ENCODE results near the gene PCP2.

The PCP2 gene

DNA sequence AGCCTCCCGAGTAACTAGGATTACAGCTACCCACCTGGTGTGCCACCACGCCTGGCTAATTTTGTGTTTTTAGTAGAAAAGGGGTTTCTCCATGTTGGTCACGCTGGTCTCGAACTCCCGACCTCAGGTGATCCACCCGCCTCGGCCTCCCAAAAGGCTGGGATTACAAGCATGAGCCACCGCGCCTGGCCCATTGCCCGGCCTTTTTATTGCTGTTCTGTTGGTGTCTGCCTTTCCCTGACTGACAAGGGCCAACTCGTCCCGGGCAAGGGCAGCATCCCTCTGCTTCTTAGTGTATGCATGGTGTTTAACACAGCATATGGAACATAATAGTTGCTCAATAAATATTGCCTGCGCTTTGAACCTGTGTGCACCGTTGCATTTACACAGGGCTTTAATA, 29.1 kb upstream of the PCP2 start:
- H3K4me3 ChIP-seq (ENCODE audit: low read depth, low read length) = no peak overlapping the region
- in situ Hi-C loops (cut with HindIII; ENCODE audit: low sequenced_read_pairs) = no loop called here
- no peak for DNase-seq (ENCODE audit: low read depth)
- no peak for TF ChIP-seq CTCF (IDR thresholded peaks at IDR 0.05; ENCODE audit: low read depth, low read length, missing control alignments)

DNA sequence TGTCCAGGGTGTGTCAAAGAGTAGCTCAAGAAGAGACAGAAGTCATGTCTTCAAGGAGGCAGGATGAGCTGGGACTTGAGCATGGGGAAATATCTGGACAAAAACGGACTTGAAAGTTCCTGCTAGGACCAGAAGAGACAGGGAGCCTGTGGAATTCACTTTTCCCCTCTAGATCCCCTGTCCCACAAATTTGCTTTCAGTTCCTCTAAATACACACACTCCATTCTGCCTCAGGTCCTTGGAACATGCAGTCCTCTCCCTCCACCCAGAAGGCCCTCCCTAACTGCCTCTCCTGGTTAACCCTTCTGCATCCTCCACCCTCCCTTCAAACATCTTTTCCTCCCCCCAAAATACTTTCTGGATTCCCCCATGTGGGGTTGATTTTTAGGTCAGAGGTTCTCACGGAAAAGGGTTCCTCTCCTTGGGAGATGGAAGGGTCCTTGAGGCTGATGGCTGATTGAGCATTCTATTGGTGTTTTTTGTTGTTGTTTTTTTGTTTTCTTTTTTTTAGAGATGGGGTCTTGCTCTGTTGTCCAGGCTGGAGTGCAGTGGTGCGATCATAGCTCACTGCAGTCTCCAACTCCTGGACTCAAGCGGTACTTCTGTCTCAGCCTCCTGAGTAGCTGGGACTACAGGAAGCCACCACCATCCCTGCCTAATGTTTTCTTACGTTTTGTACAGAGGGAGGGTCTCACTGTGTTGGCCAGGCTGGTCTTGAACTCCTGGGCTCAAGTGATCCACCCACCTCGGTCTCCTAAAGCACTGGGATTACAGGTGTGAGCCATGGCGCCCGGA, 28.4 kb upstream of the PCP2 start:
- no peak for DNase-seq (ENCODE audit: low read depth)
- no peak for TF ChIP-seq CTCF (IDR thresholded peaks at IDR 0.05; ENCODE audit: low read depth, low read length, missing control alignments)
- no peak overlapping the region for H3K4me3 ChIP-seq (ENCODE audit: low read depth, low read length)
- in situ Hi-C loops (cut with HindIII; ENCODE audit: low sequenced_read_pairs) = no loop called here

GRCh38 chr19:7658219-7658686, 24.7 kb upstream of the PCP2 start:
- no peak for DNase-seq (ENCODE audit: low read depth)
- TF ChIP-seq CTCF (IDR thresholded peaks at IDR 0.05; ENCODE audit: low read depth, low read length, missing control alignments) = no peak
- no peak overlapping the region for H3K4me3 ChIP-seq (ENCODE audit: low read depth, low read length)
- in situ Hi-C loops (cut with HindIII; ENCODE audit: low sequenced_read_pairs) = no loop called here

GRCh38 chr19:7657131-7657751, 23.7 kb upstream of the PCP2 start:
- in situ Hi-C loops (cut with HindIII; ENCODE audit: low sequenced_read_pairs) = no loop called here
- H3K4me3 ChIP-seq (ENCODE audit: low read depth, low read length) = no peak overlapping the region
- TF ChIP-seq CTCF (IDR thresholded peaks at IDR 0.05; ENCODE audit: low read depth, low read length, missing control alignments) = no peak
- DNase-seq (ENCODE audit: low read depth) = no peak

DNA sequence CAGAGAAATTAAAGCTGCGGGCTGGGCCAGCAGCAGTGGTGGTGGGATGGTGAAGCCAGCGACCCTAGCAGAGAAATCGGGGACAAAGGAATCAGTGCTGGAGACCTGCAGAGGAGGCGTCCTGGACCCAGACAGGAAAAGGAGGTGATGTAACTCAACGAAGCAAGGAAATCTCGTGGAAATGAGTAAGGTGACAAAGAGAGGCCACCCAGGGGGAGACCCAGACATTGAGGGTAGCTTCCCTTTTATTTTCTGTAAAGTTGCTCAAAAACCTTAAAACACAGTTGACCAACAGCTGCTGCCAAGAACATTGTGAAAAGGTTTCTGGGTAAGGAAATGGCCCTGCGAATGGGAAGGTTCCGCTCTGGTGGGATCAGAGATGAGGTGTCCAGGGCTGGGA, 22.1 kb upstream of the PCP2 start:
- DNase-seq (ENCODE audit: low read depth) = no peak
- H3K4me3 ChIP-seq (ENCODE audit: low read depth, low read length) = no peak overlapping the region
- no peak for TF ChIP-seq CTCF (IDR thresholded peaks at IDR 0.05; ENCODE audit: low read depth, low read length, missing control alignments)
- in situ Hi-C loops (cut with HindIII; ENCODE audit: low sequenced_read_pairs) = no loop called here

DNA sequence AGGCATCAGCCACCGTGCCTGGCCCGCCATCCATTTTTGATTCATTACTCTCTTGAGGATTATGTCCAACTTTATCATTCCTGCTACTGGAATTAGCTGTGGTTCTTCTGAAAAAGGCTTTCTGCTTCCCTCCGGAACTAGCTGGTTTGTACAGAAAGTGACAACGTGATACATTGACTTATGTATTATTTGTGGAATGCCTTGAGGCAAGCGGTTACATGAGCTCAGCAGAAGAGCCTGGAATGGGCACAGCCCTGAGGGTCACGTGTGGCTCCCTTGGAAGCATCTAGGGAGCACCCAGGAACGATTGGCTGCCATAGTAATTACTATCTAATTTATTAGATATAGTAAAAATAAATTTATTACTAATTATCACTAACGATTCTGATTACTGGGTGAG, 20.9 kb upstream of the PCP2 start:
- no peak for DNase-seq (ENCODE audit: low read depth)
- H3K4me3 ChIP-seq (ENCODE audit: low read depth, low read length) = no peak overlapping the region
- no peak for TF ChIP-seq CTCF (IDR thresholded peaks at IDR 0.05; ENCODE audit: low read depth, low read length, missing control alignments)
- in situ Hi-C loops (cut with HindIII; ENCODE audit: low sequenced_read_pairs) = no loop called here

Data from astrocyte of the cerebellum (primary cell).